GM18873 (cell line): ENCODE data around the gene RASD1.

ENCODE experiments used
- ATAC-seq: cut with Tn5 transposase; IDR thresholded peaks from one replicate; pipeline ENCODE4 v1.9.1; 2021; ENCODE audit warnings: mild to moderate bottlenecking, moderate library complexity, moderate number of reproducible peaks; ENCODE audit not compliant: unreplicated experiment, low FRiP score

Gene RASD1

DNA sequence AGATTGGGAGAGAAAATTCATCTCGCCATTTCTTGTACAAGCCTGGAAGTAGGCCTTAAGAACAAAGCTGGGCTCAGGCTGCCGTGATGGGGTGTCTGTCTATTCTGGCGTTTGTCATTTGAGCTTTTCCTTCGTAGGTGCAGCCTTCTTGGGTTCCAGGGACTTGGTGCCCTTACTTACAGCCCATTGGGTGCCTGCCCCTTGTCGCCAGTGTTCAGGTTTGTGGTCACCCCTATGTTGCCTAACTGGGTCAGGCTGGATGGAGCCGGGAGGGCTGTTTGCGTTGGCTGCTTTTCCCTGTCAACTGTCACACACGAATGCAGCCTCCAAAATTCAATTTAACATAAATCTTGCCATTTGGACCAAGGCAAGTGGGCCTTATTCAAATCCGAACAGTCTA lies 43.1 kb downstream of the RASD1 start:
- ATAC-seq: no peak

DNA sequence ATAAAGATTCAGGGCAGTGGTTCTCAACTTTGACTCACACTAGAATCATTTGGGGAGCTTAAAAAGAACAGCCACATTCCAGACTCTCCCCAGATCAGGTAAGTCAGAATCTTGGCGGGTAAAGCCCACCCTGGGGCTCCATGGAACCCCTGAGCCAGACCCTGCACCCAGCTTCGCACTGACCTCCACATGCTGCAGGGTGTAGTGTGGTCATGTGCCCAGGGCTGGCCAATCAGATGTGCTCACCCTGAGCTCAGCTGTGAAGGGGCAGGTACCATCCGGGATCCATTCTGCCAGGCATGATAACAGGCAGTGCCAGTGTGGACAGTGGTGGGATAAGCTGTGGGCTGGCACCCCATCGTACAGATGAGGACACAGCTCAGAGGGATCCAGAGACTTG lies 47.5 kb downstream of the RASD1 start:
- ATAC-seq: no peak

DNA sequence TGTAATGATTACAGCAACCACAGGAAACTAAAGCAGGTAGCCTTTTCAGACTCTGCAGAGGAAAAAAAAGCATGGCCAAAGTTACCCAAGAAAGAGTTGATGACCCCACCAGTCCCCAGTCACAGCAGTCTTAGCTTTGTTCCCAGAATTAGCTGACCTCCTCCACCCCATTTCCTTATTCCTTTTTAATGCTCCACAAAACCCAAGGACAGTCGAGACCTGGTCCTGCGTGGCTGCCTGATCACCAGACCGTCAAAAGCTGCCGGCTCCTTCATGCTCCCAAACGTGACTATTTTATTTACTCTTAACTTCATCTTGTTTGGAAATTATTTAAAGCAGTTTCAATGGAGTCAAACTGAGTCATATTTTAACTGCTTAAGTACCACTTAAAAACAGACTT lies 48.1 kb downstream of the RASD1 start:
- no peak for ATAC-seq

DNA sequence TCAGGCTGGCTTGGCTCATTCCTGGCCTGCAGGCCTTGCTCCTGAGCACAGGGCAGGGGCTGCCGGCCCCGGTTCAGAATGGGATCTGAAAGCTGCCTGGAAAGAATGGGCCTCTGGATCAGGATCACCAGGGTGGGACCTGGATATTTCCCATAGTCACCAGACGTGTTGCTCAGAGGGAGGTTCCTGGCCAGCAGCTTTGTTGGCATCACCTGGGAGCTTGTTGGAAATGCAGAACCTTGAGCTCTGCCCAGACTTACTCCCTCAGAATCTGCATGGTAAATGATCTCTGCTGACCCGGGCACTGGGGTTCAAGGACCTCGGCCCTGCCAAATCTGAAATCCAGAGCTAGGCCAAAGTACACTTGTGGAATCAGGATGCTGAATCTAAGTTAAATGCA lies 48.9 kb downstream of the RASD1 start:
- no peak for ATAC-seq

- ATAC-seq: no peak
Measured at GRCh38 chr17:17446666-17447155, 49.5 kb downstream of the RASD1 start.

GRCh38 chr17:17445925-17446665 lies 50.1 kb downstream of the RASD1 start:
- ATAC-seq: no peak

DNA sequence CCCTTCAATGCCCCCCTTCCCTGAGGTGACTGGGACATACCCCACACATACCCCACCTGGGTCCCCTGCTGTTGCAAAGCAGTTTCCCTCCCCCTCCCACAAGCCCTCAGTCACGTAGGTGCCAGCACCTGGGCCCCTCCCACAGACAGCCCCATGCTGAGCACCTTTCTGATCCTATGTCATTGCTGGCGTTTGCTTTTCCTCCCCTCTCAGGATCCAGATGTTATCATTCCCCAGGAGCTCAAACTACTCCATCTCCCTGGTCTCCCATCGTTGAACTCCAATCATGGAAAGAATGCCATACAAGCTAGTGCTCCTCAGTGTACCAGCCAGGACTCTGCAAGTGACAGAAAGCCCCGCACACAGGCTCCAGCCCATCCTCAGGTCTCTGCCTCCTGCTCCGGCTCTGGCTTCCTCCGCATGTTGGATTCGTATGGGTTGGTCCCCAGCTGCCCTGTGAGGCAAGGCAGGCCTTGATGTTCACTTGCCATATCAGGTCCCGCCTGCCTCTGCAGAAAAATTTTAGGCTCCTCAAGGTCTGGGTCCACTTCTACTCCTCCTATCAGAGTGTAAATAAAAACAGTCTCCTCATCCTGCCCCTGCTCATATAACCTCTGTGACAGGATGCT lies 50.8 kb downstream of the RASD1 start:
- ATAC-seq: no peak
